Activated T-helper 1 cell treated with anti-CD3 and anti-CD28 coated beads, Interleukin-12 subunit alpha, Interleukin-12 subunit beta, Interleukin-2, Interleukin-4 antibody, amounts not matched to agents 30 ng/mL and 10 ng/mL and 1 ng/mL, durations not matched to agents 14 hours and 24 hours and 36 hours (primary cell): Measurements from ENCODE around the gene MLH3. TPM values are rescaled to one million over a fixed set of nuclear protein-coding genes. Genes with fewer than 3 reads are reported as not detected.

Experiments
- total RNA-seq: library from RNA; stranded (reverse); gene quantifications from 2 replicates; pipeline ENCODE4 v1.2.3, GENCODE V29; 2022

Gene MLH3
- total RNA-seq, 1 donor from 2014 or later: 28.3 TPM

Other genes with a start within 250 kb of the MLH3 start
- gene PROX2, start 175.3 kb downstream of the MLH3 start, total RNA-seq: not detected in 2 replicates
- gene DLST, start 169.6 kb downstream of the MLH3 start, total RNA-seq: 98.9 and 107 TPM in 2 replicates
- 10.8 and 11.6 TPM in 2 replicates for gene RPS6KL1, start 128.2 kb downstream of the MLH3 start, total RNA-seq
- 0.22 and 0.41 TPM in 2 replicates for gene PGF, start 95.9 kb downstream of the MLH3 start, total RNA-seq
- gene EIF2B2, start 48.5 kb downstream of the MLH3 start, total RNA-seq: 52.8 and 54.3 TPM in 2 replicates
- 37.9 and 43.0 TPM in 2 replicates for gene ACYP1, start 12.6 kb upstream of the MLH3 start, total RNA-seq
- gene ZC2HC1C, start 18.2 kb upstream of the MLH3 start, total RNA-seq: 0.71 and 0.80 TPM in 2 replicates
- 76.8 and 77.0 TPM in 2 replicates for gene NEK9, start 75.6 kb upstream of the MLH3 start, total RNA-seq
- 195 and 204 TPM in 2 replicates for gene TMED10, start 125.1 kb upstream of the MLH3 start, total RNA-seq
- gene FOS, start 227.4 kb upstream of the MLH3 start, total RNA-seq: 40.9 and 41.9 TPM in 2 replicates